H54 (cell line): Measurements from ENCODE around the gene TUBGCP6.
"Not testable (repeated sequence)": the region's sequence is repeated elsewhere in the genome, so short reads cannot be mapped to it uniquely, and the experiment has no call there.

Experiments
- DNase-seq: peaks from one replicate; pipeline ENCODE4 v3.0.0; 2011; ENCODE audit warnings: low spot score, mixed read lengths; ENCODE audit not compliant: insufficient read length
- FAIRE-seq: peaks from 3 replicates; lab custom pipeline; 2011; peaks lifted over from hg19 to GRCh38; lab: Jason Lieb, UNC
- POLR2A ChIP-seq: IDR thresholded peaks from 2 replicates; pipeline ENCODE4 v1.6.1; 2011; ENCODE audit warnings: low read depth, mild to moderate bottlenecking, low read length

TUBGCP6 gene

GRCh38 chr22:50176850-50177536 lies 67.8 kb downstream of the TUBGCP6 start:
- DNase-seq (no peak), FAIRE-seq (no peak)
- no peak for TF ChIP-seq POLR2A

DNA sequence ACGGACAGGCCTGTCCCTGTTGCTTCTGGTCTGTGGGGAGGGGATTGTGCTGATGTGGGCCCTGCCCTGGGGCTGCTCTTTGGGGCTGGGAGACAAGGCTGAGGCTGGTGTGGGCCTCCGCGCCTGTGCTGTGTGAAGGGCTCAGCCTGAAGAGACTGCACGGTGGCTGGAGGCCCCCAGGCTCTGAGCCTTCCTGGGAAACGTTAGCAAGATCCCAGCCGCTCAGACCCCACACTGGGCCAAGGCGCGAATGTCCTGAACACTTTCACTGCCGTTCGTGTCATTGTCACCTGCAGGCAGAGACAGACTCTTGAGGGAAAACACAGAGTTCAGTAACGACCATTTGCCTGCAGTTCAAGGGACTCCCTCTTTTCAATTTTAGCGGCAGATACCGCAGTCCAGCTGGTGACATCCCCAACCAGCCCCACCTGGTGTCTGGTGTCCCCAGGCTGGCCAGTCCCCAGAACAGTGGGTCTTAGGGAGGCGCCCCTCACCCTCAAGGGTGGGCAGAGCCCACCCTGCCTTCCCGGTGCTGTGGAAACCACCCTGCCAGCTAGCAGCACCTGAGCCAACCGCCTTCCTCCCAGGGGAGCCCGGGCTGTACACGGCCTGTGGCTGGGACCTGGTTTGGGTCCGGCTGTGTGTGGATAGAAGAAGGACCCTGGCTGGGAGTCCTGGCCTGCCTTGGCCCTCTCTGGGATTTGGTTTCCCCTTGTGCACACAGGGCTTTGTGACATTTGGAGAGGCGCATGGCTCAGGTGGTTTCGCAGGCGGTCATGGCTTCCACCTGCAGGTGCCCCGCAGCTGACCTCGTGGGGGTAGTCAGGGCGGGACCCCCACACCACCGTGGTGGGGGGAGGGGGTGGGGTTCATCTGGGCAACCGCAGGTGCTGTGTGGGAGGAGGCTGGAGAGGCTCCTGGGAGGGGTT lies 68.6 kb downstream of the TUBGCP6 start:
- no peak for TF ChIP-seq POLR2A
- FAIRE-seq (no peak), DNase-seq (no peak)

- no peak for FAIRE-seq
- TF ChIP-seq POLR2A, result no peak
- no peak for DNase-seq
Observed at GRCh38 chr22:50175191-50175461, 69.7 kb downstream of the TUBGCP6 start.

DNA sequence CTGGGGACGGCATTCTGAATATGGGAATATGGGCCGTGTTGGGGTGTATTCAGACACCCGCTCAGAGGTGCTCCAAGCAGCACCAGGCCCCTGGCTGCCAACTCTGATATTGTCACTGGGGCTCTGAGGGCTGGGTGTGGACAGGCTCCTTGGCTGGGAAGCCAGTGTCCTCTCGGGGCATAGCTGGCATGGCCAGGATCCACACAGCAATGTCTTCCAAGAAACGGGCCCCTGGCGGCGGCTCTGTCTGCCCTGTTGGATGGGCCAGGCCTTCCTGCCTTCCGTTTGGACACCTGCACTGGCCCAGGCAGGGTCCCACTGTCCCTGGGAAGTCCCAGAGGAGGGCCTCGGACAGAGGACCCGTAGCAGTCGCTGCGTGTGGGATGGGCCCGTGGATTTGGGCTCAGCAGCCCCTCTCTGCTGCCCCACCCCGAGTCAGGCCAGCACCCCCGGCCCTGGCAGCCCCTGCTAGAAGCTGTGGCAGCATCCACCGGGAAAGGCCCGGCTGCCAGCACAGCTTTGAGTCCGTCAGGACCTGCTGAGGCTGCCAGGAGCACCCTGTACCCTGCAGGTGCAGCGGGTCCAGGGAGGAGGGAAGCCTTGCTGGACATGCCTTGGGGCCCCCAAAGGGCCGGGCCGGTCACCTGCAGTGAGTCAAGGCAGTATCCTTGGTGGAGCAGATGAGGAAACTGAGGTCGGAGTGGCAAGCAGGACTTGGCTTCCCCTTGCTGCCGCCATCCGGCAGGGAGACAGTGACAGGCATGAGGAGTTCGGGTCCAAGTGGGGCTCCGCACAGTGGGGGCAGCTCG lies 70.2 kb downstream of the TUBGCP6 start:
- FAIRE-seq, result no peak

DNA sequence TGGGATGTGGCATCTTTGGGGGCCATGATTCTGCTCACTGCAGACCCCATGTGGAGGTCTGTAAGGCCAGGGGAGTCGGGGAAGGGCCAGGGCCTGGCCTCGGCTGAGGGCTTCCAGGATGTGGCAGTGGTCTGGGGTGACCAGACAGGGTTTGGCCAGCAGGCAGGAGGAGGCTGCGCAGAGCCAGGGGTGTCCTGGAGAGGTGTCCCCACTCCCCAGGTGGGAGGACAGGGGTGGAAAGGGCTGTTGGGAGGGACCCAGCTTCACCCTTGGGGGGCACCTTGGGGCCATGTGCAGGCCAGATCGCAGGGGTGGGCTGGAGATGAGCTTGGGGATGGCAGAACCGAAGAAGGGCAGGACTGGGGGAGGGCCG lies 70.9 kb downstream of the TUBGCP6 start:
- DNase-seq (no peak), FAIRE-seq (no peak)
- TF ChIP-seq POLR2A, result no peak

More for the DNA sequence above, 70.2 kb downstream of the TUBGCP6 start:
- DNase-seq, result no peak
- TF ChIP-seq POLR2A, result no peak

DNA sequence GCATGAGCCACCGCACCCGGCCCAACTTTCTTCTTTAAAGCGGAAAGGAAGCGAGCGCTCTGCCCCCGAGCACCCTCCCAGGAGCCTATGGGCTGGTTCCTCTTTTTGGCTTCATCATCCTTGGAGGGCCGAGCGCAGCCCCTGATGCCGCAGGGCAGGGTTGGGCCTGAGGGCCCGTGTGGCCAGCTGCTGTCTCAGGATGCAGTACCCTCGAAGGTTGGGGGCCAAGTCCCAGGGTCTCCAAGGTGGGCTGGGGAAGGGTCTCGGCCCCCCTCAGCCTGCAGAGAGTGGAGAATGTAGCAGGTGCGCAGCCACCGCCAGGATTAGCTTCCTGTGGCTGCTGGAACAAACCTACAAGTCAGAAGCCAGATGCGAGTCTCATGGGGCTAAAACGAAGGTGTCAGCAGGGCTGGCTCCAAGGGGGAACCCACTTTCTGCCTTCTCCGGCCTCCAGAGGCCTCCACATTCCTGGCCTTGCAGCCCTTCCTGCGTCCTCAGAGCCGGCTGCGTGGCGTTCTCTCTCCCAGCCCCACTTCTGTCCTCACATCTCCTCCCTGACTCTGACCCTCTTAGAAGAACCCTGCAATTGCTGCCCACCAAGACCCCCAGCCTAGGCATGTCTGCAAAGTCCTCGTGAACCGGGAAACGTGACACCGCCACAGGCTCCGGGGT lies 71.4 kb downstream of the TUBGCP6 start:
- DNase-seq (no peak), FAIRE-seq (no peak)
- TF ChIP-seq POLR2A, result no peak

DNA sequence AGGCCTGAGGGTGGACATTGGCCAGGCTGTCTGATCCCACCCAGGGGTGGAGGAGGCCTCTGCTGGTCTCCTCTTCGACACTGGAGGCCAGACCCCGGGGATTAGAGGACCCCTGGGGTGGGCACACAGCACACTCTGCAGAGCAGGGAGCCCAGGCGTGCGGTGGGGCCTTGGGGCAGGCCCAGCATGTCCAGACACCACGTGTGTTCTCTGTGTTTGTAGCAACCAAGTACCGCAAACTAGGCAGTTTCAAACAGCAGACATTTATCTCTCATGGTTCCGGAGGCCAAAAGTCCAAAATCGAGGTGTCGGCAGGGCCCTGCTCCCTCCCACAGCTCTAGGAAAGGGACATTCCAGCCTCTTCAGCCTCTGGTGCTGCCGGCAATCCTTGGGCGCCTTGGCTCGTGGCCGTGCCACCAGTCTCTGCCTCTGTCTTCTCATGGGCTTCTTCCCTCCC lies 72.8 kb downstream of the TUBGCP6 start:
- no peak for DNase-seq
- FAIRE-seq, result no peak
- TF ChIP-seq POLR2A, result no peak

DNA sequence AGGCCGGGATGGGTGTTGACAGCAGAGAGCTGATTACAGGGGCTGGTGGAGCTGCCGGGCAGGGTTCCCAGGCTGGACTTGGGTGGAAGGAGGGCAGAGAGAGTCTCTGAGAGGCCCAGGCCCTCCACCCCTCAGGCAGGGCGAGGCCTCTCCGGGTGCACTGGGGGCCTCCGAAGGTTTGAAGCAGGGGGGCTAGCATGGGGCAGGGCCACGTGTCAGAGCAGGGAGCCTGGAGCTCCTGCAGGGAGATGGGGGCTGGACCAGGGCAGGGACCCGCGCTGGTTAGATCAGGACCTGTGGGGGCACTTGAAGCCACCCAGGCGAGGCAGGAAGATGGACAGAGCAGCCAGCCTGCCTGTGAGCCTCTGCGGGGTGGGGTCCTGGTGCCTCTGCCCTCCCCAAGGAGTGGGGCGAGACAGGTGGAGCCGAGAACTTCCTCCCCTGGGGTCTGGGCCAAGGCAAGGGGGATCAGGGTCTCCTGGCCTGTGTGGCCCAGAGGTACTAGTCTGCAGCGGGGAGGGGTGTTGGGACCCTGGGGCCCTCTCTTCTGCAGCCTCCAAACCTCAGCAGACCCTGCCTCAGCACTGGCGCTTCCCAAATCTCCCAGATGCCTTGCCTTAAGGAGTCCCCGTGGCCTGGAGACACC lies 73.4 kb downstream of the TUBGCP6 start:
- FAIRE-seq (no peak), DNase-seq (no peak)
- TF ChIP-seq POLR2A, result no peak

- no peak for TF ChIP-seq POLR2A
- DNase-seq (no peak), FAIRE-seq (no peak)
Observed at GRCh38 chr22:50170453-50171318, 74.1 kb downstream of the TUBGCP6 start, which contains the start of gene PANX2. PANX2 (plus strand) TSS chr22:50170731; CDS start chr22:50170731, 0 bp downstream.

DNA sequence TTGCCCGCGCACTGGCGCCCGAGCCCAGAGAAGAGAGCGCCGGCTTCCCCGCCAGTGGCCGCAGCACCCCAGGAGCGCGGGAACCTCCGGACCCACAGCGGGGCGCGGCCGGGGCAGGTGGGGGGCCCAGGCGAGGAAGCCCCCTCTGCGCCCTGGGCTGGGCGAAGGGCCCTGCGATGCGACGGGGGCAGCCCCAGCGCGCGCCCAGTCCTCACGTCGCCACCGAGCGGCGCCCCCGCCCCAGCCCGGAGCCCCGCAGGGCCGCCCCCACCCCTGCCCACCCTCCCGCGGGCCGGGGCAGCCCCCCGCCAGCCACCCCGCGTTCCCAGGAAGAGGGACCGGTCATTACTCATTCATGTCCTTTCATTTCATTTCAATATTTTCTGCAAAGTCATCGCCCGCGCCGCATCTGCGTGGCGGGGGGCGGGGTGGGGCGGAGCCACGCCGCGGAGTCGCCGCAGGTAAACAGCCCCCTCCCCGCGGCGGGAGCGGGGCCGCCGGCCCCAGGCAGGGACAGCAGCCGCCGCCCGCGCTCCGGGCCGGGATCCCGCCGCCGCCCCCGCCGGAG lies 75.0 kb downstream of the TUBGCP6 start:
- FAIRE-seq (no peak), DNase-seq (no peak)
- no peak for TF ChIP-seq POLR2A

DNA sequence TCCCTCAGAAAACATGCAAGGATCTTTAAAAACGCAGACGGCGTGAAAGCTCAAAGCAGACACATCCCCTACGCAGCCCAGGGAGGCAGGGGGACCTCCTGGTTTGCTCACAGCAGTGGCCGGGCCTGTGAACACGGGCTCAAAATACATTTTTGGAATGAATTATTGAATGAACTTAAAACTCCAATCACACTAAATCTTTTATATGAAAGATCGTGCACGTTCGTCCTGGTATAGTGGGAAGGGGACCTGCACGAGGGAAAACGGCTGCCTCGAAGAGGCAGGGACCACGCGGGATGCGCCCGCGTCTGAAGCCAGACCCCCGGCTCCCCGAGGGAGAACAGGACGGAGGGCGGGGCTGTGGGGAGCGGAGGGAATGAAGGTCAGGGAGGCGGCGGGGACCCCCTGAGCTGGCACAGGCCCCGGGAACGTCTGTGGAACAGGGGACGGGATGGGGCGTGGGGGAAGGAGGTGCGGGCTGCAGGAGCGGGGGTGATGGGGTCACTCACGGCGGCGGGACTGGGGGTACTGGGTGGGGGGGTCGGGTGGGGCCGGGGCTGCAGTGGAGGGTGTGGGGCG lies 75.6 kb downstream of the TUBGCP6 start:
- FAIRE-seq (no peak), DNase-seq (no peak)
- no peak for TF ChIP-seq POLR2A

DNA sequence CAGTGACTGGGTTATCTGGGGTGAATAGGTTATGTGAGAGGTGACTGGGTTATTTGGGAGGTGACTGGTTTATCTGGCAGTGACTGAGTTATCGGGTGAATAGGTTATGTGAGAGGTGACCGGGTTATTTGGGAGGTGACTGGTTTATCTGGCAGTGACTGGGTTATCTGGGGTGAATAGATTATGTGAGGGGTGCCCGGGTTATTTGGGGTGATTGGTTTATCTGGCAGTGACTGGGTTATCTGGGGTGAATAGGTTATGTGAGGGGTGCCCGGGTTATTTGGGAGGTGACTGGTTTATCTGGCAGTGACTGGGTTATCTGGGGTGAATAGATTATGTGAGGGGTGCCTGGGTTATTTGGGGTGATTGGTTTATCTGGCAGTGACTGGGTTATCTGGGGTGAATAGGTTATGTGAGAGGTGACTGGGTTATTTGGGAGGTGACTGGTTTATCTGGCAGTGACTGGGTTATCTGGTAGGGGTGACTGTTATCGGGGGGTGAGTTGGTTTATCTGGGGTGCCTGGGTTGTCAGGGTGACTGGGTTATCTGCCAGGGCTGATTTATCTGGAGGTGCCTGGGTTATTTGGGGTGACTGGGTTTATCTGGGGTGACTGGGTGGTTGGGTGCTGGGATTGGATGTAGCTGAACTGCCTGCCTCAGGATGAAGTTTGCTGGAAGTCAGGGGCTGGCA lies 76.2 kb downstream of the TUBGCP6 start:
- not testable (repeated sequence) for FAIRE-seq, DNase-seq
